EL (cell line): ENCODE data around the gene MAP3K10.
"Not testable (repeated sequence)": the region's sequence is repeated elsewhere in the genome, so short reads cannot be mapped to it uniquely, and the experiment has no call there.

Experiments used
- DNase-seq: peaks from one replicate; pipeline ENCODE4 v3.0.0-alpha.2; 2016

The MAP3K10 gene

GRCh38 chr19:40217934-40218890, 27.0 kb downstream of the MAP3K10 start, which contains the start of gene TTC9B:
TTC9B (minus strand) TSS chr19:40218384; CDS start chr19:40218381, 3 bp downstream.
- no peak for DNase-seq

GRCh38 chr19:40219029-40219428, 27.8 kb downstream of the MAP3K10 start:
- not testable (repeated sequence) for DNase-seq

DNA sequence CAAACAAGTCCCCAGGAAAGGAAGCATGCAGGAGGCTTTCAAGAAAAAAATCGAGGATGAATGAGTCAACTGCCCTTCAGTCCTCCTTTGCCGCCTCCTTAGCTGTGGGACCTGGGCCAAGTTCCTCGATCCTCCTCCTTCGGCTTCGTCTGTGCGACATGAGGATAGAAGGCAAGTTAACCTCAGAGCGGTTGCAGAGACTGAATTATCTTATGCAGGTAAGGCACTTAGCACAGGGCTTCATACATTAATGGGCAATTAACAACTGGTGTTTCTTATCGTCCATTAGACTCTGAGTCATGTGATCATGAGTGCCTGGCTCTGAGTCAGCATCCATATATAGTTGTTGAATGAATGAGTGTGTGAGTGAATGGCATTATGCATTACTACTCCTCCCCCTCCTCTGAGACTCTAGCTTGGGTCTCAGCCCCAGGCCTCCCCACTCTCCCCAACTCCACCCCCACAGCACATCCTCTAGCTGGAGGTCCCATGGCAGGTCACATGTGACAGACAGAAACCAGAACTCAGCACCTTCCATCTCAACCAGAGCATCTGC, 28.6 kb downstream of the MAP3K10 start:
- DNase-seq, result peak; percentile 75

DNA sequence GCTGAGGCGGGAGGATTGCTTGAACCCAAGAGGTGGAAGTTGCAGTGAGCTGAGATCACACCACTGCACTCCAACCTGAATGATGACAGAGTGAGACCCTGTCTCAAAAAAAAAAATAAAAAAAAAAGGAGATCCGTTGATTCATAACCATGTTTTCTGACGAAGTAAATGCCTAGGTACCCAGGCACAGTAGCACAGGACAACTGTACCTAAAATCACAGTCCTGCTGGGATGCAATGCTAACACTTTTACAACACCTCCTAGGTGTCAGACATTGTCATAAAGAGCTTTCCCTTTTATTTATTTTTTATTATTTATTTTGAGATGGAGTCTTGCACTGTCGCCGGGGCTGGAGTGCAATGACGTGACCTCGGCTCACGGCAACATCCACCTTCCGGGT, 29.4 kb downstream of the MAP3K10 start:
- no peak for DNase-seq

DNA sequence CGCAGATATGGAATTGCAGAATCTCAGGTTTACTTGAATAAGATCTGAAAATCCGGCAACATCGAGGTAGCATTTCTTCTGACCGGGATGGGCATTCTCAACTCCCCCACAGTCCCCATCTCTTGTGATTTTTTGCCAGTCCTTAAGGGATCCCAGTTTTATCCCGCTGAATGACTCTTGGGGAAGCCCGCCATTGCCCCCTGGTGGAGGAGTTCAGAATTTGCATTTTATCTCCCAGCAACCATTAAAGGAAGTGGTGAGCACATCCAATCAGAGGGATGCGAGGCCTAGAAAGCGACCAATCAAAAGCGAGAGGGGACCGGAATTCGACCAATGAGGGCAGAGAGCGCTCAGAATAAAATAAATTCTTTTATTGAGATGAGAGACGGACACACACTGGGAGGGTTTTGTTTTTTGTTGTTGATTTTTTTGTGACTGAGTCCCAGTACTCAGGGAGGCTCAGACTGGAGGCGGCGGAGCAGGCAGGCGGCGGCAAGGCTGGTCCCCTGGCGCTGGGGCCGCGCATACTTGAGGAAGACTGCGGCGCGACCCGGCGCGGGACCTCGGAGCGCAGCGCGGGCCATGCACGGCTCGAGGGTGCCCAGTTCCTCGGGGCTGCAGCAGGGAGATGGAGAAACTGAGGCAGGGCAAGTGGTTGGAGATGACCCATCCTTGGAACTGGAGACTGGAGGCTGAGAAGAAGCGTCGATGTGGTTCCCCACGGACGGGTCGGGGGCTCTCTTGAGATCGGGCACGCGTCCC, 30.8 kb downstream of the MAP3K10 start:
- DNase-seq, result peak; percentile 89

GRCh38 chr19:40223135-40223822, 32.1 kb downstream of the MAP3K10 start:
- DNase-seq, result no peak

GRCh38 chr19:40224342-40225150, 33.3 kb downstream of the MAP3K10 start:
- DNase-seq, result no peak

DNA sequence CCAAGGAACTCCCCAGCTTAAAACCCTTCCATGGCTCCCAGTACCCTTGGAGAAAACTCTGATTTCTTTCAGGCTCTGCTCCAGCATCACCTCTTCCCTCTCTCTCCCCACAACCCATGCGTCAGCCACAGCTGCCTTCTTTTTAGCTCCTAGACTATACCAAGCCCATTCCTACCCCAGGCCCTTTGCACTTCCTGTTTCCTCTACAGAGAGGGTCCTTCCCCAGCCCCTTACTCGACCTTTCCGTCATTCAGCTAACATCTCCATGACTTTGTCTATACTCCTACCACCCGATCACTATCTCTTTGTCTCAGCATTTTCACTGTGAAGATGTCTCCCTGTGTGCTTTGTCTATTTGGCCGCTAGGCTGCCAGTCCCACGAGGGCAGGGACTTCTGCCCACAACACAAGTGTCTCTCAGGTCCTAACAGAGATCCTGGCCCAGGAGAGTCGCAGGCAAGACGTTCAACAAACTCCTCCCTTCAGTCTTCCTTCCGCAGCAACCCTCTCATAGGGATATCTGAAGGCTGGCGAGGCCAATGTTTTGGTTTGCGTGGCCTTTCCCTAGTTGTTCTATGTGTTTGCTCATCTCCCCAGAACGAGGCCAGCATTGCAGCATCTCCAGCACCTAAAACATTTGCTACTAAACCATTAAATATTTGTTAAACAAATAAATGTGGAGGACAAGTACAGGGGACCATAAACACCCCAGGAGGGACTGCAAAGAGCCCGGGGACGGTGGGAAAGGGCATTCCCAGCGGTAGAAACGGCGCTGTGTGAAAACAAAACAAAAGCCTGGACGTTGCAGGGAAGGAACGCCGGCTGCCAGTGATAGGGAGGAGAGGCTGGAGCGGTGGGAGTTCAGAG, 34.4 kb downstream of the MAP3K10 start:
- DNase-seq, result peak; percentile 31

GRCh38 chr19:40228346-40228745, 37.1 kb downstream of the MAP3K10 start:
- DNase-seq, result no peak

DNA sequence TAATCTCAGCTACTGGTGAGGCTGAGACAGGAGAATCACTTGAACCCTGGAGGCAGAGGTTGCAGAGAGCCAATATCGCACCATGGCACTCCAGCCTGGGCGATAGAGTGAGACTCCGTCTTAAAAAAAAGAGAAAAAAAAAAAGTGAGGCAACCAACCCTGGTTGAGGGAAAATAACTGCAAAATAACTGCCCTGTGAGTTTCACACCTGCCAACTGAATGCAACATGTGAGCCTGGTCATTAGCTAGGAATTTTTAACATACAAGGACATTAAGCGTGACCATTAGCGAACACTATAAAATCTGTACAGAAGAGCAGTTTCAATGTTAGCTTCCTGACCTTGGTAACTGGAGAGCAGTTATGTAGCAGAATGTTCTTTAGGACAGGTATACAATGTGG, 37.6 kb downstream of the MAP3K10 start:
- DNase-seq, result no peak

- peak; percentile 25 for DNase-seq
Measured at GRCh38 chr19:40229484-40229883, 38.3 kb downstream of the MAP3K10 start.

DNA sequence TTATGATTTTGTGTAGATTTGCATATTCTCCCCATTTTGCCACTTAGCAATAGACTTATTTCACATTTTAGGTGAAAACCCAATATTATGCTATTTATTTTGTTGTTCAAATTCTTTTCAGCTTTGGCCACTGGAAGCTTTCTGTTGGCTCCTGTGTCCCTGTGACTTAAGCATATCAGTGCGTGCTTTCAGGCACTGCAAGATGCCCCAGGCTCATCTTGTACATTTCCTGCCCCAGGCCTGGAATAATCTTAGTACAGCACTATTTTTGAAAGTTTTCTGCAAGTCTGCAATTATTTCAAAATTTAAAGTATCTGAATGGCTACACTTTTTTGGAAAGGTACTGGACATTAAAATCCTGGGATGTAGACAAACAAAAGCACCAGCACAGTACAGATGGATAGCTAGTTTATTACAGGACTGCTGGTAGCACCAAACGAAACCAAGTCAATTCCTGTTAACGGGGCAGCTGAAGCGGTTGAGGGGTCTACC, 38.7 kb downstream of the MAP3K10 start:
- DNase-seq, result no peak

- DNase-seq, result no peak
Measured at GRCh38 chr19:40231057-40231456, 39.8 kb downstream of the MAP3K10 start.

- peak; percentile 47 for DNase-seq
Measured at GRCh38 chr19:40231544-40232424, 40.6 kb downstream of the MAP3K10 start.

DNA sequence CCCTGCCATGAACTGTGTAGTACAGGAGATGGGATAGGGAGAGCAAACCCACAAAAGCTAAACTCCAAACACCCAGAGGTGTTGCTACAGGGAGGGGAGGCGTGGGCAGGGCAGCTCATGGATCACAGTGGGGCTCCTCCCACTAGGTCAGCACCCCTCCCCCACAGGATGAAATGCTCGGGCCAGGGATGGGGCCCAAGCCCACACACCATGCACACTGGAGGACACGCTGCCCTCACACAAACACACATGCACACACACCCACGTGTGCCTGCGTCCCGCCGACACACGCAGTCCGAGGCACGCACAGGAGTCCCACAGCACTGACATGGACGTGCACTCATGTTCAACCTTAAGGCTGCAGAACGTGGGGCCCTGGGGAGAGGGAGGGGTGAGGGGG, 41.3 kb downstream of the MAP3K10 start:
- no peak for DNase-seq

DNA sequence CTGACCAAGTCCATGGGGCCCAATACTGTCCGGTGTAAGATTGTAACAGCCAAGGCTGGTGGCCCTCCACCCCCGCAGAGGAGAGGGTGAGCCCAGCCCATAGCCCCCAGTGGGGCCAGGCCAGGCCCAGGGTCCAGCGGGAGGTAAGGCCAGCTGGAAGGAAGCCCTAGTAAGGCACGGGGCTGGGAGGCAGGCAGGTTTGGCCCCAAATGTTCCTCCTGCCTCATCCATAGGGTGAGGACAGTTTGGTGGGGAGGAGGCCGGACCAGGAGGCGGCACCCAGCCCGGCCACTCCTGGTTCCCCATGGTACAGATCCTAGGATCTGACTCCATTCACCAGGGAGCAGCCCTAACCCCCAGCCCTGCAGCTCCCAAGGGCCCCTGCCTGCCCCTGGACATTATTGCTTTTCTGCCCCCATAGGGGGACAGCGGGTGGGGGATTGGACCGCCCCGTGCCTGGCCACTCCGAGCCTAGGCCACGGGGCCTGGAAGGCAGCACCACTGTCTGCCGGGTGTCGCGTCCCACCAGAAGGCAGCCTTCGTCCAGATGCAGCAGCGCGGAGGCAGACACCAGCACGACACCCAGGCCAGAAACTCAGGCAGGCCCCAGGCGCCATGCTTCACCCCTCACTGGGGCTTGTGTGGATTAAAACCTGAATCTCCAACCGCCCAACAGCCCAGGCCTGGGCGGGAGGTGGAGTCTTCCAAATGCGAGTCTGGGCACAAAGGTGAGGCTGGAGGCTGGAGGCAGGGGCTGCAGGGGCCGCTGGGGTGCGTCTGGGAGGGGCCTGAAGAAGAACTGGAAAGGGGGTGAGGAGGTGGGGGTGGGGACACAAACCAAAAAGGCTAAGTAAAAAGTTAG, 42.0 kb downstream of the MAP3K10 start:
- no peak for DNase-seq

DNA sequence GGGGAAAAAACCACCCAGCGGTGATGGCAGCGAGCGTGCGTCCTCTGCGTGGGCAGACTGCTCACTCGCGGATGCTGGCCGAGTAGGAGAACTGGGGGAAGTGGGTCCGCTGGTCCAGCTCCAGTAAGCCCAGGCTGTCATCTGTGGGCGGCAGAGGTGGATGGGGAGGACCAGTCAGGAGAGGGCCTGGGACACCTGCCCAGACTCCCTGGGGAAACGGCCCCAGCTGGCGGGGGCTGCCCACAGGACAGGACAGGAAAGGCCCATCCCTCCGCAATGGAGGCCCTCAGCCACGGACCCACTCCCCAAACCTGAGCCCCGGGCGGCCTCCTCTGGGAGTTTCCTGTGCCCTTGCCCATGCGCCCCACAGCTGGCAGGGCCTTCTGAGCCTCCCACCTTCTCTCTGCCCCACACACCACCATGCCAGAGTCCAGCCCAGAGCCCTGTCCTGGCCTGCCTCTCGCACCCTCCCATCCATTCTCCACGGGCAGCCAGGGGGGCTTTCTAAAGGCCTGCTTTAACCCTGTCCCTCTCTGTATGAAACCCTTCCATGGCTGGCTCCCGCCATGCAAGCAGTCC, 42.7 kb downstream of the MAP3K10 start:
- DNase-seq, result no peak
